Measurements from ENCODE around the gene TREX2. TPM values are rescaled to one million over a fixed set of nuclear protein-coding genes. Genes with fewer than 3 reads are reported as not detected.

The TREX2 gene
- total and polyA plus RNA-seq, 2 of the 4 experiments (the other 2 are of a cell fraction) = 0.36 to 0.84 TPM

DNA sequence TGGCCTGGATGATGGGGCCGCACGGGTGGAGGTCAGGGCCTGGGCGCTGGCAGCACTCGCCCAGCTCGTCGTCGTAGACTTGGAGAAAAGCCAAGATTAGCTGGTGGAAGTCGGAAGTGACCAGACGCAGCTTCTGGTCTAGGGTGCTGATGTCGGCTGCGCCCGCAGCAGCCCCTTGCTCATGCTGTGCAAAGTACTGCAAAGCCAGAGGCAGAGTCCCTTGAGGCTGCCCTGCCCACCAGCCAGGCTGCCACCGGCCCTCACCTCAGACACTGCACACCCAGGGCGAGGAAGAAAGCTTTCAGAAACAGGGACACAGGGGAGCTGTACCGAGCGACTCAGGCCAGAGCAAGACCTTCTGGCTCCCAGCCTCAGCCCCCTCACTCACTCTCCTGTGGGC is 9.7 kb upstream of the TREX2 start:
- intact Hi-C loops (cut with micrococcal nuclease) = no loop called here
- Histone ChIP-seq H2BK120ac (ENCODE audit: low read depth, low read length) (no peak overlapping the region), H3K23ac (ENCODE audit: low read depth, low read length) (no peak overlapping the region), H2BK20ac (ENCODE audit: low read depth, low read length) (no peak overlapping the region), H4K20me1 (ENCODE audit: insufficient read depth, low read length) (no peaks in the 10 kb centered on the region), H3K56ac (ENCODE audit: extremely low read depth, insufficient read depth, low read length) (no peak overlapping the region), H3K4me2 (ENCODE audit: low read depth, low read length) (no peak overlapping the region), H2BK5ac (ENCODE audit: low read depth, low read length, poor library complexity, severe bottlenecking) (no peak overlapping the region), H2AK9ac (replicated peaks; ENCODE audit: low read depth, low read length, poor library complexity) (no peak overlapping the region), H4K8ac (ENCODE audit: low read depth in 2 of 2, low read length in 2 of 2) (no peak overlapping the region), H3K27ac (ENCODE audit: insufficient read depth, low read length) (no peak overlapping the region), H4K91ac (ENCODE audit: insufficient read depth, low read depth, low read length) (no peak overlapping the region), H3K4ac (ENCODE audit: low read depth, low read length) (no peak overlapping the region), H2AK5ac (ENCODE audit: low read depth, low read length) (no peak overlapping the region), H2BK15ac (ENCODE audit: low read depth, low read length) (no peak overlapping the region), H3K4me1 (ENCODE audit: control insufficient read depth, insufficient read depth, low read length) (no peaks in the 10 kb centered on the region), H4K5ac (ENCODE audit: low read depth, low read length) (no peak overlapping the region), H2AFZ (replicated peaks; ENCODE audit: low read length, poor library complexity) (no peak overlapping the region), H3K14ac (replicated peaks; ENCODE audit: low read depth, low read length) (no peak overlapping the region), H3K79me1 (ENCODE audit: low read depth in 1 of 2, low read length in 2 of 2) (no peaks in the 10 kb centered on the region), H3K9me3 (ENCODE audit: control insufficient read depth, insufficient read depth, low read length) (no peaks in the 10 kb centered on the region; the same call in 1 of the 2 replicates), H3K27me3 (ENCODE audit: control insufficient read depth, insufficient read depth, low read length) (no peaks in the 10 kb centered on the region), H3K9ac (ENCODE audit: low read depth, low read length) (no peak overlapping the region), H3K18ac (ENCODE audit: low read depth, low read length) (no peak overlapping the region), H3K4me3 (ENCODE audit: insufficient read depth, low read depth, low read length) (no peak overlapping the region), H3K9me1 (ENCODE audit: insufficient read depth, low read length) (no peaks in the 10 kb centered on the region; the same call in 1 of the 2 replicates), H3K36me3 (ENCODE audit: control insufficient read depth, insufficient read depth, low read length) (0 out of 2 replicates have a peak, but pooled peaks cover 2% of the 10 kb centered on the region)
- 78% methylated on average over 12 of the region's 16 CpGs; no CpG with 5 or more reads in 1 of the 2 experiments for WGBS, 2 experiments (ENCODE audit: extremely low coverage in 2 of 2, insufficient read length in 1 of 2)
- BruUV-seq (replicated peaks) = no TSS peak
- ChIA-PET CTCF (no interaction called here), POLR2A (ENCODE audit: unreplicated experiment) (no interaction called here)
- TF ChIP-seq, protein P1, sequence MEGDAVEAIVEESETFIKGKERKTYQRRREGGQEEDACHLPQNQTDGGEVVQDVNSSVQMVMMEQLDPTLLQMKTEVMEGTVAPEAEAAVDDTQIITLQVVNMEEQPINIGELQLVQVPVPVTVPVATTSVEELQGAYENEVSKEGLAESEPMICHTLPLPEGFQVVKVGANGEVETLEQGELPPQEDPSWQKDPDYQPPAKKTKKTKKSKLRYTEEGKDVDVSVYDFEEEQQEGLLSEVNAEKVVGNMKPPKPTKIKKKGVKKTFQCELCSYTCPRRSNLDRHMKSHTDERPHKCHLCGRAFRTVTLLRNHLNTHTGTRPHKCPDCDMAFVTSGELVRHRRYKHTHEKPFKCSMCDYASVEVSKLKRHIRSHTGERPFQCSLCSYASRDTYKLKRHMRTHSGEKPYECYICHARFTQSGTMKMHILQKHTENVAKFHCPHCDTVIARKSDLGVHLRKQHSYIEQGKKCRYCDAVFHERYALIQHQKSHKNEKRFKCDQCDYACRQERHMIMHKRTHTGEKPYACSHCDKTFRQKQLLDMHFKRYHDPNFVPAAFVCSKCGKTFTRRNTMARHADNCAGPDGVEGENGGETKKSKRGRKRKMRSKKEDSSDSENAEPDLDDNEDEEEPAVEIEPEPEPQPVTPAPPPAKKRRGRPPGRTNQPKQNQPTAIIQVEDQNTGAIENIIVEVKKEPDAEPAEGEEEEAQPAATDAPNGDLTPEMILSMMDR (conservative IDR thresholded peaks at IDR 0.05; ENCODE audit: low read depth, low read length) = no peak
- TF ChIP-seq RFX5 (IDR thresholded peaks at IDR 0.05; ENCODE audit: low read depth, low read length) (no peak), CEBPB (IDR thresholded peaks at IDR 0.05; ENCODE audit: low read depth, low read length) (no peak)
- TF ChIP-seq, protein P2, sequence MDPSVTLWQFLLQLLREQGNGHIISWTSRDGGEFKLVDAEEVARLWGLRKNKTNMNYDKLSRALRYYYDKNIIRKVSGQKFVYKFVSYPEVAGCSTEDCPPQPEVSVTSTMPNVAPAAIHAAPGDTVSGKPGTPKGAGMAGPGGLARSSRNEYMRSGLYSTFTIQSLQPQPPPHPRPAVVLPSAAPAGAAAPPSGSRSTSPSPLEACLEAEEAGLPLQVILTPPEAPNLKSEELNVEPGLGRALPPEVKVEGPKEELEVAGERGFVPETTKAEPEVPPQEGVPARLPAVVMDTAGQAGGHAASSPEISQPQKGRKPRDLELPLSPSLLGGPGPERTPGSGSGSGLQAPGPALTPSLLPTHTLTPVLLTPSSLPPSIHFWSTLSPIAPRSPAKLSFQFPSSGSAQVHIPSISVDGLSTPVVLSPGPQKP (IDR thresholded peaks at IDR 0.05; ENCODE audit: borderline replicate concordance, low read depth, low read length) = no peak
- dilution Hi-C loops (cut with HindIII; ENCODE audit: low sequenced_read_pairs, unreplicated experiment) = no loop called here
- DNase-seq (no peak), ATAC-seq (ENCODE audit: low read depth) (no peak)
- in situ Hi-C loops (cut with MboI; ENCODE audit: low sequenced_read_pairs) = loop anchor here (25.0 kb wide), 1 partner anchor 418 kb away; no protein-coding TSS in a partner anchor

All from IMR-90 (cell line).